SIG-M5 treated with dmso at 0.1 percent for 504 hours (cell line): ENCODE measurements around the gene SMPDL3B.
A peak's percentile ranks its signal among the peaks of the same experiment; 100 is the strongest.

Experiments
- DNase-seq: peaks from one replicate; lab custom pipeline; 2025; ENCODE audit not compliant: unreplicated experiment; lab: John Stamatoyannopoulos, UW

SMPDL3B gene

GRCh38 chr1:27934818-27935549 lies at the start of gene SMPDL3B:
Gene SMPDL3B, plus strand, starts transcription at chr1:27935000. Its CDS starts 184 bp downstream, at chr1:27935184.
- no peak for DNase-seq

- DNase-seq, result peak; percentile 96
Observed at GRCh38 chr1:27885114-27885528, 49.7 kb upstream of the SMPDL3B start.

- DNase-seq, result peak; percentile 97
Observed at GRCh38 chr1:27885621-27886352, 49.0 kb upstream of the SMPDL3B start.

- peak; percentile 30 for DNase-seq
Observed at GRCh38 chr1:27886353-27886679, 48.5 kb upstream of the SMPDL3B start.

GRCh38 chr1:27886744-27887143 lies 48.1 kb upstream of the SMPDL3B start:
- DNase-seq, result no peak

- peak; percentile 93 for DNase-seq
Observed at GRCh38 chr1:27887215-27888021, 47.4 kb upstream of the SMPDL3B start.

GRCh38 chr1:27889506-27889905 lies 45.3 kb upstream of the SMPDL3B start:
- no peak for DNase-seq

- DNase-seq, result peak; percentile 56
Observed at GRCh38 chr1:27891196-27891889, 43.5 kb upstream of the SMPDL3B start.

GRCh38 chr1:27894521-27894920 lies 40.3 kb upstream of the SMPDL3B start:
- DNase-seq, result no peak

- DNase-seq, result no peak
Observed at GRCh38 chr1:27906759-27907158, 28.0 kb upstream of the SMPDL3B start.

- DNase-seq, result no peak
Observed at GRCh38 chr1:27912429-27912828, 22.4 kb upstream of the SMPDL3B start.

GRCh38 chr1:27915082-27915575 lies 19.7 kb upstream of the SMPDL3B start:
- DNase-seq, result no peak

GRCh38 chr1:27922272-27922671 lies 12.5 kb upstream of the SMPDL3B start:
- no peak for DNase-seq

- DNase-seq, result no peak
Observed at GRCh38 chr1:27928216-27928954, 6.4 kb upstream of the SMPDL3B start.

GRCh38 chr1:27931184-27931583 lies 3.6 kb upstream of the SMPDL3B start:
- no peak for DNase-seq

GRCh38 chr1:27931759-27932158 lies 3.0 kb upstream of the SMPDL3B start:
- peak; percentile 70 for DNase-seq

GRCh38 chr1:27935721-27936120 lies 921 bp downstream of the SMPDL3B start:
- no peak for DNase-seq

- no peak for DNase-seq
Observed at GRCh38 chr1:27936370-27936769, 1.6 kb downstream of the SMPDL3B start.

GRCh38 chr1:27937524-27937836 lies 2.7 kb downstream of the SMPDL3B start:
- DNase-seq, result no peak

GRCh38 chr1:27938488-27938887 lies 3.7 kb downstream of the SMPDL3B start:
- no peak for DNase-seq
